HEK293 (cell line): ENCODE data around the gene MTHFD1.

Experiments used
- ATF2 ChIP-seq: fragments of 450-650 bp; formaldehyde crosslinking; IDR thresholded peaks from 2 replicates; pipeline ENCODE4 v1.5.1; 2016; ENCODE audit warnings: missing biosample characterization, missing genetic modification characterization, low read depth
- EGR2 ChIP-seq: fragments of 450-650 bp; formaldehyde crosslinking; IDR thresholded peaks from 2 replicates; pipeline ENCODE4 v1.5.1; 2016; ENCODE audit warnings: low read depth, missing biosample characterization, missing genetic modification characterization
- GLIS1 ChIP-seq: fragments of 450-650 bp; formaldehyde crosslinking; IDR thresholded peaks from 2 replicates; pipeline ENCODE4 v1.5.1; 2016; ENCODE audit warnings: missing biosample characterization, missing genetic modification characterization
- IKZF3 ChIP-seq: fragments of 450-650 bp; IDR thresholded peaks from 2 replicates; pipeline ENCODE4 v1.5.0; 2018; ENCODE audit warnings: missing biosample characterization, mild to moderate bottlenecking, missing genetic modification characterization, moderate library complexity
- KLF1 ChIP-seq: fragments of 450-650 bp; formaldehyde crosslinking; IDR thresholded peaks from 2 replicates; pipeline ENCODE4 v1.5.1; 2016; ENCODE audit warnings: missing biosample characterization, missing genetic modification characterization
- KLF7 ChIP-seq: fragments of 450-650 bp; formaldehyde crosslinking; IDR thresholded peaks from 2 replicates; pipeline ENCODE4 v1.5.1; 2016; ENCODE audit warnings: missing biosample characterization, missing genetic modification characterization, borderline replicate concordance
- KLF9 ChIP-seq: fragments of 450-650 bp; formaldehyde crosslinking; IDR thresholded peaks from 2 replicates; pipeline ENCODE4 v1.5.1; 2016; ENCODE audit warnings: missing biosample characterization, missing genetic modification characterization, low read depth
- OVOL3 ChIP-seq: fragments of 450-650 bp; formaldehyde crosslinking; IDR thresholded peaks from 2 replicates; pipeline ENCODE4 v1.5.1; 2016; ENCODE audit warnings: missing biosample characterization, missing genetic modification characterization
- SP7 ChIP-seq: fragments of 450-650 bp; formaldehyde crosslinking; IDR thresholded peaks from 2 replicates; pipeline ENCODE4 v1.5.1; 2016; ENCODE audit warnings: missing biosample characterization, missing genetic modification characterization
- YY2 ChIP-seq: fragments of 450-650 bp; formaldehyde crosslinking; IDR thresholded peaks from 2 replicates; pipeline ENCODE4 v1.5.1; 2016; ENCODE audit warnings: missing biosample characterization, missing genetic modification characterization
- ZNF10 ChIP-seq: fragments of 450-650 bp; formaldehyde crosslinking; IDR thresholded peaks from 2 replicates; pipeline ENCODE4 v1.5.1; 2017; ENCODE audit warnings: missing biosample characterization, missing genetic modification characterization
- ZNF24 ChIP-seq: fragments of 450-650 bp; formaldehyde crosslinking; IDR thresholded peaks from 2 replicates; pipeline ENCODE4 v1.5.1; 2016; ENCODE audit warnings: missing biosample characterization, missing genetic modification characterization
- ZNF404 ChIP-seq: fragments of 450-650 bp; formaldehyde crosslinking; IDR thresholded peaks from 2 replicates; pipeline ENCODE4 v1.5.1; 2017; ENCODE audit warnings: missing biosample characterization, missing genetic modification characterization
- ZNF501 ChIP-seq: fragments of 450-650 bp; formaldehyde crosslinking; IDR thresholded peaks from 2 replicates; pipeline ENCODE4 v1.5.1; 2016; ENCODE audit warnings: missing biosample characterization, missing genetic modification characterization
- ZNF529 ChIP-seq: fragments of 450-650 bp; formaldehyde crosslinking; IDR thresholded peaks from 2 replicates; pipeline ENCODE4 v1.5.1; 2017; ENCODE audit warnings: missing genetic modification characterization, missing biosample characterization; ENCODE audit not compliant: insufficient replicate concordance
- ZNF610 ChIP-seq: fragments of 450-650 bp; formaldehyde crosslinking; IDR thresholded peaks from 2 replicates; pipeline ENCODE4 v1.5.1; 2016; ENCODE audit warnings: missing biosample characterization, missing genetic modification characterization, borderline replicate concordance
- ZNF629 ChIP-seq: fragments of 450-650 bp; formaldehyde crosslinking; IDR thresholded peaks from 2 replicates; pipeline ENCODE4 v1.5.1; 2017; ENCODE audit warnings: missing biosample characterization, missing genetic modification characterization
- ZNF76 ChIP-seq: fragments of 450-650 bp; formaldehyde crosslinking; IDR thresholded peaks from 2 replicates; pipeline ENCODE4; 2016; ENCODE audit warnings: low read depth, missing biosample characterization, missing genetic modification characterization, borderline replicate concordance
- ZNF792 ChIP-seq: fragments of 450-650 bp; formaldehyde crosslinking; IDR thresholded peaks from 2 replicates; pipeline ENCODE4 v1.5.1; 2016; ENCODE audit warnings: missing biosample characterization, missing genetic modification characterization
- ZNF830 ChIP-seq: fragments of 450-650 bp; IDR thresholded peaks from 2 replicates; pipeline ENCODE4 v1.5.0; 2018; ENCODE audit warnings: missing biosample characterization, missing genetic modification characterization, low read depth, mild to moderate bottlenecking, moderate library complexity
- ZSCAN30 ChIP-seq: fragments of 450-650 bp; IDR thresholded peaks from 2 replicates; pipeline ENCODE4 v1.5.1; 2018; ENCODE audit warnings: missing biosample characterization, mild to moderate bottlenecking, missing genetic modification characterization, moderate library complexity
- TF ChIP-seq, protein P1 (sequence below): fragments of 450-650 bp; formaldehyde crosslinking; IDR thresholded peaks from 2 replicates; pipeline ENCODE4 v1.5.1; 2017; ENCODE audit warnings: missing biosample characterization, missing genetic modification characterization
- TF ChIP-seq, protein P2 (sequence below): fragments of 450-650 bp; formaldehyde crosslinking; IDR thresholded peaks from 2 replicates; pipeline ENCODE4 v1.5.1; 2016; ENCODE audit warnings: missing biosample characterization, missing genetic modification characterization
- TF ChIP-seq, protein P3 (sequence below): fragments of 450-650 bp; formaldehyde crosslinking; IDR thresholded peaks from 2 replicates; pipeline ENCODE4 v1.5.1; 2016; ENCODE audit warnings: missing biosample characterization, missing genetic modification characterization
- TF ChIP-seq, protein P4 (sequence below): fragments of 450-650 bp; formaldehyde crosslinking; IDR thresholded peaks from 2 replicates; pipeline ENCODE4 v1.5.1; 2017; ENCODE audit warnings: missing biosample characterization, missing genetic modification characterization
- TF ChIP-seq, protein P5 (sequence below): fragments of 450-650 bp; formaldehyde crosslinking; IDR thresholded peaks from 2 replicates; pipeline ENCODE4 v1.5.1; 2016; ENCODE audit warnings: missing biosample characterization, missing genetic modification characterization

Gene MTHFD1

DNA sequence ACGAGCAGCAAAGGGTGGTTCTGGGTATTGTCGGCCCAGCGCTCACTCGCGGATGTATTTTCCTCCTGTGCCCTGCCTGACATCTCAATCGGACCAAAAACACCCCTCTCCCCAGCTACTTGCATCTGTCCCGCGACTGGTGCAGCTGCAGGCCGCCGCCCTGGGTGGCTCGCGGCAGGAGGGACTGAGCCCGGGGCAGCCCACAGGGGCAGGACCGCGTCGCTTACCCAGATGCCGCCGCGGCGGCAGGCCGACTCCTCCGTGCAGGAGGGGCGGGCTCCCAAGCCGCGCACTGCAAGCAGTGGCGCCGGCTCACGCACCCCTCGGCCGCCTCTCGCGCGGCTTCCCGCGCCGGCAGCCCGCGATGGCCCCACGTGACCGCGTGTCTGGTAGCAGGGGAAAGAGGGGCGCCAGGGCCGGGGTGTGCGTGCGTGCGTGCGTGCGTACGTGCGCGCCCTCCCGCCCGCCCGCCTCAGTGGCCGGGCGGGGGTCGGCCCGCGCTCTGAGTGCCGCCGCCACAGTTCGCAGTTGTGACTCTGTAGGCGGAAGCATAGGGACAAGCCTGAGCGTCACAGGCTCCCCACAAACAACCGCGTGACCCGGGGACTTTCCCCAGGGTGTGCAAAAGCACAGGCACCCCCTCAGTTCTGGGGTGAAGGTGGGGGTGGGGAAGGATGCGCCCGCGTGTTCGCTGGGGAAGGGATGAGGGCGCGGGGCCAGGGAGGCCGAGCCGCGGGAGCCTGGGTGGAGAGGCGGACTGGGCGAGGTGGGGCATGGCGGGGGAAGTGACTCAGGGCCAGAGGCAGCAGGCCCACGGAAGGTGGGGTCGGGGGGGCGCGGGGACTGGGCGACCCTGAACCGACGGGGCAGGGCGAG is 115.5 kb downstream of the MTHFD1 start, which contains the start of gene ZBTB25 (continued):
- TF ChIP-seq OVOL3 (tag by site-specific recombination) (0 out of 2 replicates have a peak, but pooled peaks have one; percentile 11), SP7 (tag by site-specific recombination) (no peak; the same call in 1 of the 2 replicates), ATF2 (tag by site-specific recombination) (no peak), ZNF24 (tag by site-specific recombination) (0 out of 2 replicates have a peak, but pooled peaks have one; percentile 19), ZNF830 (no peak), ZNF792 (no peak), KLF1 (tag by site-specific recombination) (peak; percentile 80; the same call in 1 of the 2 replicates), ZNF76 (tag by site-specific recombination) (peak; percentile 87), IKZF3 (tag by site-specific recombination) (no peak), ZNF610 (tag by site-specific recombination) (peak; percentile 56; the same call in 1 of the 2 replicates), KLF9 (tag by site-specific recombination) (peak; percentile 44; the same call in 1 of the 2 replicates), ZNF529 (tag by site-specific recombination) (no peak), ZNF501 (tag by site-specific recombination) (peak; percentile 80), ZNF10 (tag by site-specific recombination) (peak; percentile 52; the same call in 1 of the 2 replicates), ZNF404 (tag by site-specific recombination) (no peak), KLF7 (tag by site-specific recombination) (peak; percentile 55; the same call in 1 of the 2 replicates), YY2 (tag by site-specific recombination) (peak; percentile 65), EGR2 (tag by site-specific recombination) (peak; percentile 53), ZNF629 (tag by site-specific recombination) (peak; percentile 33; the same call in 1 of the 2 replicates), ZSCAN30 (tag by site-specific recombination) (peak; percentile 4; the same call in 1 of the 2 replicates), GLIS1 (tag by site-specific recombination) (peak; percentile 83)
- TF ChIP-seq, protein P1, sequence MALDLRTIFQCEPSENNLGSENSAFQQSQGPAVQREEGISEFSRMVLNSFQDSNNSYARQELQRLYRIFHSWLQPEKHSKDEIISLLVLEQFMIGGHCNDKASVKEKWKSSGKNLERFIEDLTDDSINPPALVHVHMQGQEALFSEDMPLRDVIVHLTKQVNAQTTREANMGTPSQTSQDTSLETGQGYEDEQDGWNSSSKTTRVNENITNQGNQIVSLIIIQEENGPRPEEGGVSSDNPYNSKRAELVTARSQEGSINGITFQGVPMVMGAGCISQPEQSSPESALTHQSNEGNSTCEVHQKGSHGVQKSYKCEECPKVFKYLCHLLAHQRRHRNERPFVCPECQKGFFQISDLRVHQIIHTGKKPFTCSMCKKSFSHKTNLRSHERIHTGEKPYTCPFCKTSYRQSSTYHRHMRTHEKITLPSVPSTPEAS (tag by site-specific recombination): peak; percentile 35; the same call in 1 of the 2 replicates
- TF ChIP-seq, protein P2, sequence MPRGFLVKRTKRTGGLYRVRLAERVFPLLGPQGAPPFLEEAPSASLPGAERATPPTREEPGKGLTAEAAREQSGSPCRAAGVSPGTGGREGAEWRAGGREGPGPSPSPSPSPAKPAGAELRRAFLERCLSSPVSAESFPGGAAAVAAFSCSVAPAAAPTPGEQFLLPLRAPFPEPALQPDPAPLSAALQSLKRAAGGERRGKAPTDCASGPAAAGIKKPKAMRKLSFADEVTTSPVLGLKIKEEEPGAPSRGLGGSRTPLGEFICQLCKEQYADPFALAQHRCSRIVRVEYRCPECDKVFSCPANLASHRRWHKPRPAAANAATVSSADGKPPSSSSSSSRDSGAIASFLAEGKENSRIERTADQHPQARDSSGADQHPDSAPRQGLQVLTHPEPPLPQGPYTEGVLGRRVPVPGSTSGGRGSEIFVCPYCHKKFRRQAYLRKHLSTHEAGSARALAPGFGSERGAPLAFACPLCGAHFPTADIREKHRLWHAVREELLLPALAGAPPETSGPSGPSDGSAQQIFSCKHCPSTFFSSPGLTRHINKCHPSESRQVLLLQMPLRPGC (tag by site-specific recombination): 0 out of 2 replicates have a peak, but pooled peaks have one; percentile 42
- TF ChIP-seq, protein P3, sequence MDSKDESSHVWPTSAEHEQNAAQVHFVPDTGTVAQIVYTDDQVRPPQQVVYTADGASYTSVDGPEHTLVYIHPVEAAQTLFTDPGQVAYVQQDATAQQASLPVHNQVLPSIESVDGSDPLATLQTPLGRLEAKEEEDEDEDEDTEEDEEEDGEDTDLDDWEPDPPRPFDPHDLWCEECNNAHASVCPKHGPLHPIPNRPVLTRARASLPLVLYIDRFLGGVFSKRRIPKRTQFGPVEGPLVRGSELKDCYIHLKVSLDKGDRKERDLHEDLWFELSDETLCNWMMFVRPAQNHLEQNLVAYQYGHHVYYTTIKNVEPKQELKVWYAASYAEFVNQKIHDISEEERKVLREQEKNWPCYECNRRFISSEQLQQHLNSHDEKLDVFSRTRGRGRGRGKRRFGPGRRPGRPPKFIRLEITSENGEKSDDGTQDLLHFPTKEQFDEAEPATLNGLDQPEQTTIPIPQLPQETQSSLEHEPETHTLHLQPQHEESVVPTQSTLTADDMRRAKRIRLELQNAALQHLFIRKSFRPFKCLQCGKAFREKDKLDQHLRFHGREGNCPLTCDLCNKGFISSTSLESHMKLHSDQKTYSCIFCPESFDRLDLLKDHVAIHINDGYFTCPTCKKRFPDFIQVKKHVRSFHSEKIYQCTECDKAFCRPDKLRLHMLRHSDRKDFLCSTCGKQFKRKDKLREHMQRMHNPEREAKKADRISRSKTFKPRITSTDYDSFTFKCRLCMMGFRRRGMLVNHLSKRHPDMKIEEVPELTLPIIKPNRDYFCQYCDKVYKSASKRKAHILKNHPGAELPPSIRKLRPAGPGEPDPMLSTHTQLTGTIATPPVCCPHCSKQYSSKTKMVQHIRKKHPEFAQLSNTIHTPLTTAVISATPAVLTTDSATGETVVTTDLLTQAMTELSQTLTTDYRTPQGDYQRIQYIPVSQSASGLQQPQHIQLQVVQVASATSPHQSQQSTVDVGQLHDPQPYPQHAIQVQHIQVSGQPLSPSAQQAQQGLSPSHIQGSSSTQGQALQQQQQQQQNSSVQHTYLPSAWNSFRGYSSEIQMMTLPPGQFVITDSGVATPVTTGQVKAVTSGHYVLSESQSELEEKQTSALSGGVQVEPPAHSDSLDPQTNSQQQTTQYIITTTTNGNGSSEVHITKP (tag by site-specific recombination): peak; percentile 94
- TF ChIP-seq, protein P4, sequence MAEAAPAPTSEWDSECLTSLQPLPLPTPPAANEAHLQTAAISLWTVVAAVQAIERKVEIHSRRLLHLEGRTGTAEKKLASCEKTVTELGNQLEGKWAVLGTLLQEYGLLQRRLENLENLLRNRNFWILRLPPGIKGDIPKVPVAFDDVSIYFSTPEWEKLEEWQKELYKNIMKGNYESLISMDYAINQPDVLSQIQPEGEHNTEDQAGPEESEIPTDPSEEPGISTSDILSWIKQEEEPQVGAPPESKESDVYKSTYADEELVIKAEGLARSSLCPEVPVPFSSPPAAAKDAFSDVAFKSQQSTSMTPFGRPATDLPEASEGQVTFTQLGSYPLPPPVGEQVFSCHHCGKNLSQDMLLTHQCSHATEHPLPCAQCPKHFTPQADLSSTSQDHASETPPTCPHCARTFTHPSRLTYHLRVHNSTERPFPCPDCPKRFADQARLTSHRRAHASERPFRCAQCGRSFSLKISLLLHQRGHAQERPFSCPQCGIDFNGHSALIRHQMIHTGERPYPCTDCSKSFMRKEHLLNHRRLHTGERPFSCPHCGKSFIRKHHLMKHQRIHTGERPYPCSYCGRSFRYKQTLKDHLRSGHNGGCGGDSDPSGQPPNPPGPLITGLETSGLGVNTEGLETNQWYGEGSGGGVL (tag by site-specific recombination): peak; percentile 47; the same call in 1 of the 2 replicates
- TF ChIP-seq, protein P5, sequence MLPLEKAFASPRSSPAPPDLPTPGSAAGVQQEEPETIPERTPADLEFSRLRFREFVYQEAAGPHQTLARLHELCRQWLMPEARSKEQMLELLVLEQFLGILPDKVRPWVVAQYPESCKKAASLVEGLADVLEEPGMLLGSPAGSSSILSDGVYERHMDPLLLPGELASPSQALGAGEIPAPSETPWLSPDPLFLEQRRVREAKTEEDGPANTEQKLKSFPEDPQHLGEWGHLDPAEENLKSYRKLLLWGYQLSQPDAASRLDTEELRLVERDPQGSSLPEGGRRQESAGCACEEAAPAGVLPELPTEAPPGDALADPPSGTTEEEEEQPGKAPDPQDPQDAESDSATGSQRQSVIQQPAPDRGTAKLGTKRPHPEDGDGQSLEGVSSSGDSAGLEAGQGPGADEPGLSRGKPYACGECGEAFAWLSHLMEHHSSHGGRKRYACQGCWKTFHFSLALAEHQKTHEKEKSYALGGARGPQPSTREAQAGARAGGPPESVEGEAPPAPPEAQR: no peak
